GM21786 (cell line): ENCODE measurements around the gene FSD1.
"Not testable (repeated sequence)": the region's sequence is repeated elsewhere in the genome, so short reads cannot be mapped to it uniquely, and the experiment has no call there.

ENCODE experiments used
- ATAC-seq: cut with Tn5 transposase; IDR thresholded peaks from one replicate; pipeline ENCODE4 v1.9.1; 2021; ENCODE audit not compliant: unreplicated experiment

The FSD1 gene

DNA sequence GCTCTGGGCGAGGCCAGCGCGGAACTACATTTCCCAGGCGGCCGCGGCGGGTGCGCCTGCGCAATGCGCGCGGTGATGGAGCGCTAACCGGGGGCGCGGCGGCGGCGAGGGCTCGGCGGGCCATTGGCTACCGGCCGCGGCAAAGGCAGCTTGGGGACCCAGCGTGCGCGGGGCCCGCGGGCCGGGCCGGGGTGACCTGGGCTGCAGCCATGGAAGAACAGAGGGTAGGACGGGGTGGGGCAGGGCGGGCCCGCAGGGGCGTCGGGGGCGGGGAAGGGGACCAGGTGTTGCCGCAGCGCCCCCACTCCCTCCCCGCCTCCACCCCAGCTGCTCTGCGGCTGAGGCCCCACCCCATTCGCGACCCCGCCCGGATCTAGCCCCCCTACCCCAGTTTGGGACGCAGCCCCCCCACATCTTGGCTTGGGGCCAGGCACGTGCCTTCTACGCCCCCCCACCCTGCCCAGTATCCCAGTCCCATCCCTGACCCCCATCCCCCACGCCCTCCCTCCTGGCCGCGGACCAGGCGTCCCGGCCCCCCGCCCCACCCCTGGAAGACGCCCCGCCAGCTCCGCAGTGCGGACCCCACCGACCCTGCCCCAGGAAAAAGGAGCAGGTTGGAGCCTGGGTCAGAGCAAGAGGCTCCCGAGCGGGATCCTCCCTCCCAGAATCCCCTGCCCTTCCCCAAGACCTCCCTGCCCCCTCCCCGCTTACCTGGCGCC is at the start of gene FSD1:
Gene FSD1, plus strand, starts transcription at position 61 of the 719 bp plus-strand sequence. Its CDS starts 149 bp downstream, at position 210.
- no peak for ATAC-seq

DNA sequence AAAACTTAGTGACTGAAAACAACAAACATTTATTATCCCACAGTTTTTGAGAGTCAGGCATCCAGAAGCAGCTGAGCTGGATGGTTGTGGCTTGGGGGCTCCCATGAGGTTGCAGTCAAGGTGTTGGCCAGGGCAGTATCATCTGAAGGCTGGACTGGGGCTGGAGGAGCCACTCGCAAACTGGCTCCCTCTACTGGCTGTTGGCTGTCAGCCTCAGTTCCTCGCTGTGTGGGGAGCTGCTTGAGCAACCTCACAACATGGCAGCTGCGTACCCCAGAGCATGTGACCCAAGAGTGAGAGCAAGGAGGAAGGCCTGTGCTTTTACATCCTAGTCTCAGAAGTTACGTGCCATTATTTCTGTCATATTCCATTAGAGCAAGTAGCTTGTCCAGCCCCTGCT is 47.8 kb upstream of the FSD1 start:
- no peak for ATAC-seq

GRCh38 chr19:4257025-4257424 is 47.4 kb upstream of the FSD1 start:
- ATAC-seq: no peak

DNA sequence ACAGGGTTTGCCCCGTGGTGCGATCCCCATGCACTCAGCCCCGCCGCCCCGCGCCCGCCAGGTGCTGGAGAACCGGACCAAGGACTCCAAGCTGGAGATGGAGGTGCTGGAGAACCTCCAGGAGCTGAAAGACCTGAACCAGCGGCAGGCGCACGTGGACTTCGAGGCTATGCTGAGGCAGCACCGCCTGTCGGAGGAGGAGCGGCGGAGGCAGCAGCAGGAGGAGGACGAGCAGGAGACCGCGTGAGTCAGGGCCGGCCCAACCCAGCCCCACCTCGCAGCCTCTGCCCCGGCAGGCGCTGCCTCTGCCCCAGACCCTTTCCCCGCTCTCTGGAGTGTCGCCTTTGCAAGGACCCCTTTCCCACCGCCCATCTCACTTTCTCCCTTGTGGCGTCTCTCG is 46.2 kb upstream of the FSD1 start:
- ATAC-seq: no peak

- ATAC-seq: no peak
These were observed 43.7 kb upstream of the FSD1 start for GRCh38 chr19:4260613-4261191.

DNA sequence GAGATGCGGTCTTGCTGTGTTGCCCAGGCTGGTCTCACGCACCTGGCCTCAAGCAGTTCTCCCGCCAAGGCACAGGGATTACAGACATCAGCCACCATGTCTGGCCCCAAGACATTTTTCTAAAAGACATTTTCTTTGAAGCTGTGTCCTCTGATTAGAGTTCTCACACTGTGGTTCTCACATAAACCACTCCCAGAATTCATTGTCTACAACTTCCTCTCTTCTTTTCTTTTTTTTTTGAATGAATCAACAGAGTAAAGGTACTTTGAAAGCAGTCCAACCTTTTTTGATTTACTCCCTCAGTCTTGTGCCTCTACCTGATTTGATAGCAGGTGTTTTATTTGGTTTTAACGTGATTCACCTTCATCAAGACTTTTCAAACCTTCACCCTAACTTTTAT is 39.6 kb upstream of the FSD1 start:
- no peak for ATAC-seq

- ATAC-seq: no peak
These were observed 38.0 kb upstream of the FSD1 start for GRCh38 chr19:4266253-4267000.

DNA sequence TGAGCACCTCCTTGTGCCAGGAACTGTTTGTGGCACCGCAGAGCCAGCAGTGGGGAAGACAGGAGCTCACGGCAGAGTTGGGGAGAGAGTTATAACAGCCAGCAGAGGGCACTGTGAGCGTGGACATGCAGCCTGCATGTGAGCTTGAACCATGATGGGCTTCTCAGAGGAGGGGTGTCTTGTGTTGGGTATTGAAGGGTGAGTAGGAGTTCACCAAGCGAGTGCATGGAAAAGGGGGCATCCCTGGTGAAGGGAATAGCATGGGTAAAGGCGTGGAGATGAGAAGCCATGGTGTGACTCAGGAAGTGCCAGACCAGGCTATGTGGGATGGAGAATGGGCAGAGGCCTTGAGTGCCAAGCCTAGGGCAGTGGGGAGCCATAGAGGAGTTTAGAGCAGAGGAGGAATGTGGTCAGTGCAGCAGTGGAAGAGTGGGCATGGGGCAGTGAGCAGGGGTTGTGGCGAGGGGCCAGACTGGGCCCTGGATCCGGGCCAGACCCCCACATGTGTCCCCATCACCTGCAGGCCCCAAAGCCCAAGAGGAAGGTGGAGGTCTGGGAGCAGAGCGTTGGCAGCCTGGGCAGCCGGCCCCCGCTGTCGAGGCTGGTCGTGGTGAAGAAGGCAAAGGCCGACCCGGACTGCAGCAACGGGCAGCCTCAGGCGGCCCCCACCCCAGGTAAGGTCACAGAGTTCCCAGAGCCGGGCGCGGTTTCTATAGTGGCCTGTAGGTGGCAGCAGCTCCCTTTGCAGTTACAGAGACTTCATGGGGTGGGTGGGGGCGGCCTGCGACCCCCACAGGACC is 37.1 kb upstream of the FSD1 start:
- ATAC-seq: no peak

DNA sequence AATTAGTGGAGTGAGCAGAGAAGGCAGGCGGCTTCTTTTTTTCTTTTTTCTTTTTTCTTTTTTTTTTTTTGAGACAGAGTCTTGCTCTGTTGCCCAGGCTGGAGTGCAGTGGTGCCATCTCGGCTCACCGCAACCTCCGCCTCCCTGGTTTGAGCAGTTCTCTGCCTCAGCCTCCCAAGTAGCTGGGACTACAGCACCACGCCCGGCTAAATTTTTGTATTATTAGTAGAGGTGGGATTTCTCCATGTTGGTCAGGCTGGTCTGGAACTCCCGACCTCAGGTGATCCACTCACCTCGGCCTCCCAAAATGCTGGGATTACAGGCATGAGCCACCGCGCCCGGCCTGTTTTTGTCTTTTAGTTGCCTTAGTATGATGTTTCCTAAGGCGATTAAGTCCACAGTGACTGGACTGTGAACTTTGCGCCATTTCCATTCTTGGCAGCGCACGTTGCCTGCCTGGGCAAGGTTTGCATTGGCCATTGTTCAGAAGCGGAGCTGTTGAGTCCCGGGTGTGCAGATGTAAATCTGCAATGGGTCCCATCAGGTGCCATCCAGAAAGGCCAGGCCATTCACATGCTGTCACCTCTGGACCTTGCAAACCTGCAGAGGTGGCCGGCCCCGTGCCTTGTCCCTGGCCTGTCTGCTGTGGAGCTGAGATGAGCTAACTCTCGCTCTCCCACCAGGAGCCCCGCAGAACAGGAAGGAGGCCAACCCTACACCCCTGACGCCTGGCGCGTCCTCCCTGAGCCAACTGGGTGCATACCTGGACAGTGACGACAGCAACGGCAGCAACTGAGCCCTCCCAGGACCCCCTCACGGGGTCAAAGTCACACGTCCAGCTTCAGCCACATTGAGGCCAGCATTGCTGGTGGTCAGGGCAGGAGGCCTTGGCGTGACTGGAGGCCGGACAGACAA is 36.2 kb upstream of the FSD1 start:
- no peak for ATAC-seq

- ATAC-seq: no peak
These were observed 35.5 kb upstream of the FSD1 start for GRCh38 chr19:4268816-4269430.

DNA sequence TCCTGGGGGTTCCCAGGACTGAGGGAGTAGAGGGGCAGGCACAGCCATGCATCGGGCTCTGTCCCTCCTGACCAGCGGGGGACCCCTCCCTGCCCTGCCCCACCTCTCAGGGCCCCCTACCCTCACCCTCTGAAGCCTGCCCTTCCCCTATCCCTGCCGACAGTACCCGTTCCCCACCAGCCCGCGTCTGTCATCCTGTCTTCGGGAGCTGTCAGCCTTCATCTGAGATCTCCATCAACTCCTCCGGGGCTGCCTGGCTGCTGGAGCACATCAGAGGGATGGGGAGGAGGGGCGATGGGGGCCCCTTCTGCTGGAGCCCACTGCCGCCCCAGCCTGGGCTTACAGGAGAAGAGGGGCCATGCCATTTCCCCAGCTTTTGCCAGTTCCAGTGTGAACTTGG is 31.5 kb upstream of the FSD1 start:
- ATAC-seq: no peak

DNA sequence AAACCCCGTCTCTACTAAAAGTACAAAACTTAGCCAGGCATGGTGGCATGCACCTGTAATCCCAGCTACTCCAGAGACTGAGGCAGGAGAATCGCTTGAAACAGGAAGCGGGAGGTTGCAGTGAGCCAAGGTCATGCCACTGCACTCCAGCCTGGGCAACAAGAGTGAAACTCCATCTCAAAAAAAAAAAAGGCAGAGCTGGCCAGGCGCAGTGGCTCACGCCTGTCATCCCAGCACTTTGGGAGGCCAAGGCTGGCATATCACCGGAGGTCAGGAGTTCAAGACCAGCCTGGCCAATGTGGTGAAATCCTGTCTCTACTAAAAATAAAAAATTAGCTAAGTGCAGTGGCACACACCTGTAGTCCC is 30.1 kb upstream of the FSD1 start:
- ATAC-seq: not testable (repeated sequence)

DNA sequence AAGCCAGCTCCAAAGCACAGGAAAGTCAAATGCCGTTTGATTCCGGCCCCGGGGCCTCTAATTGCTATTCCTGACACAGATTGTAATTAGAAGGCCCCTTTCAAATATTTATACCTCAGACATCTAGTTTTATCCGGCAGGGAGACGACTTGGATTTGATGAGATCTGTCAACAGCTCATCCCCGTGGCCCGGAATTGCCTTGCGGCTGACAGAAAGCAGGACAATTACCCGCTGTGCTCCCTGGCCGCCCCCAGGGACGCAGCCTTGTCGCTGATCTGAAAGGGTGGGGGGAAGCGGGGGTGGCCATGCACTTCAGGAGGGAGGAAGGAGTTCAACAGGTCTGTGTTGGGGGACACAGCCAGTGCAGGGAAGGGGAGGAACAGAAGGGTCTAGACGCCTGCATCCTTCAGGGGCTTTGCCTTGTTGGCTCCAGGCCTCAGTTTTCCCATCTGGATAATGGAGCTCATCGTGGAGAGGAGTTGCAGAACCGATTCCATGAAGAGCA is 27.2 kb upstream of the FSD1 start:
- ATAC-seq: no peak

DNA sequence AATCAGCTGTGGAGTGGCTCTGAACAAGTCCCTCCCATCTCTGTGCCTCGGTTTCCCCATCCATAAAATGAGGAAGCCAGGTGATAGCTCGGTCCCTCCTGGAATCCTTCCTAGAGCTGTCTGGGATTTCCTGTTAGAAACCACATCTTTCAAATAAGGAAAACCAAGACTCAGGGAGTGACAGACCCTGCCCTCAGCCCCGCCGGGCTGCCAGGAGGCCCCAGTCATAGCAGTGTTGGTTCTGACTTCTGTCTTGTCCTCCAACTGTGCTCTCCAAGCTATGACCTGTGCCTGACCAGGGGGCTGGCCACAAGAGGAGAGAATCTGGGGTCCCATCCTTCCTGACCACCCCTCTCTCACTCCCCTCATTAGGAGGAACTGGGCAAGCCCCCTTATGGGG is 26.4 kb upstream of the FSD1 start:
- no peak for ATAC-seq

- no peak for ATAC-seq
These were observed 25.8 kb upstream of the FSD1 start, which contains the start of gene SHD for GRCh38 chr19:4278419-4279266. Gene SHD, plus strand, starts transcription at chr19:4279266. Its CDS starts 798 bp downstream, at chr19:4280064.

DNA sequence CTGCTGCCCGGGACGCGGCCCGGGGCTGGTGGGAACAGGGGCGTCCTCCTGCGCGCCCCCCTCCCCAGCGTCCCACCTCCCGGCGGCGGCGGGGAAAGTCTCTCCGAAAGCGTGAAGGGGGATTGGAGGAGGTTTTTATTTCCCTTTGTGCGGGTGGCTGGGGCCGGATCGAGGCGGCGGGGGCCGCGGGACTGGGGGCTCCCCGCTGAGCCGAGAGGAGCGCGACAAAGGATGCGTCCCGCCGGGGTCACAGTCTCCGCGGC is 25.2 kb upstream of the FSD1 start:
- ATAC-seq: no peak

DNA sequence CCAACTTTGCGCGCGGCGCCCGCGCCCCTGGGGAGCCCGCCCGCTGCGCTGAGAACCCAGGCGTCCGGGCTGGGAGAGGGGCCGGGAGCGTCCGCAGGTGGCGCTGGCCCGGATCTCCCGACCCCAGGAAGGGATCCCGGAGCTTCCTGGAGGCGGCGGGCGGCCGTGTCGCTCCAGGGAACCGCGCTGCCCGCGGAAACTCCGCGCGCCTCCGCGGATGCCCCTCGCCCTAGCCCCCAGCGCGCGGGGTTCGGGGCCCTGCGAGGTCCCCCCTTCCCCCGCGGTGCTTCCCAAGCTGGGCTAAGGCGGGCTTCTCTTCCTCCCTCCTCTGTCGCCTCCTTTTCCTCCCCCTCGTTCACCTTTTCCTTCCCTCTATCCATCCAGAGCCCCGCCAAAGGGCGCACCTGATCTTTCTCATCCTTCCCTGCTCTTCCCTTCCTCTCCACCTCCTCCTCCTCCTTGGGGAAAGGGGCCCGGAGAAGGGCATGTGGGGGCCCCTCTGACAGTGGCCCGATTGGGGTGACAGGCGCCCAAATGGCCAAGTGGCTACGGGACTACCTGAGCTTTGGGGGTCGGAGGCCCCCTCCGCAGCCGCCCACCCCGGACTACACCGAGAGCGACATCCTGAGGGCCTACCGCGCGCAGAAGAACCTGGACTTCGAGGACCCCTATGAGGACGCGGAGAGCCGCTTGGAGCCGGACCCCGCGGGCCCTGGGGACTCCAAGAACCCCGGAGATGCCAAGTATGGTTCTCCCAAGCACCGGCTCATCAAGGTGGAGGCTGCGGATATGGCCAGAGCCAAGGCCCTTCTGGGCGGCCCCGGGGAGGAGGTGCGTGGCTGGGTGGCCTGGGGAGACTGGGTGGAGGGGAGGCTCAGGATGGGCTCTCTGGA is 24.6 kb upstream of the FSD1 start:
- ATAC-seq: no peak
